A549 treated with AZD2906 at 1 μM for 4 hours (cell line): ENCODE results near the gene EYA3. TPM values are rescaled to one million over a fixed set of nuclear protein-coding genes. Genes with fewer than 3 reads are reported as not detected.

Experiments used
- total RNA-seq: library from RNA; stranded (reverse); fragments of 200-300 nt; extraction: Qiagen RNA extraction; gene quantifications from 5 replicates; pipeline ENCODE4 v1.2.3, GENCODE V29; 2022

EYA3 gene, protein sequence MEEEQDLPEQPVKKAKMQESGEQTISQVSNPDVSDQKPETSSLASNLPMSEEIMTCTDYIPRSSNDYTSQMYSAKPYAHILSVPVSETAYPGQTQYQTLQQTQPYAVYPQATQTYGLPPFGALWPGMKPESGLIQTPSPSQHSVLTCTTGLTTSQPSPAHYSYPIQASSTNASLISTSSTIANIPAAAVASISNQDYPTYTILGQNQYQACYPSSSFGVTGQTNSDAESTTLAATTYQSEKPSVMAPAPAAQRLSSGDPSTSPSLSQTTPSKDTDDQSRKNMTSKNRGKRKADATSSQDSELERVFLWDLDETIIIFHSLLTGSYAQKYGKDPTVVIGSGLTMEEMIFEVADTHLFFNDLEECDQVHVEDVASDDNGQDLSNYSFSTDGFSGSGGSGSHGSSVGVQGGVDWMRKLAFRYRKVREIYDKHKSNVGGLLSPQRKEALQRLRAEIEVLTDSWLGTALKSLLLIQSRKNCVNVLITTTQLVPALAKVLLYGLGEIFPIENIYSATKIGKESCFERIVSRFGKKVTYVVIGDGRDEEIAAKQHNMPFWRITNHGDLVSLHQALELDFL
- total RNA-seq, result 4.8 to 6.3 TPM (median 5.9 TPM) in 5 replicates

GRCh38 chr1:28088168-28088961 is at the start of gene EYA3:
EYA3 (minus strand) TSS chr1:28088610; CDS start chr1:28058026, 30,584 bp downstream.

GRCh38 chr1:27959792-27960603 is 128.4 kb downstream of the EYA3 start, which contains the start of gene XKR8:
XKR8 (plus strand) TSS chr1:27959973; CDS start chr1:27960070, 97 bp downstream.

GRCh38 chr1:27934818-27935549 is 153.4 kb downstream of the EYA3 start, which contains the start of gene SMPDL3B:
SMPDL3B (plus strand) TSS chr1:27935000; CDS start chr1:27935184, 184 bp downstream.

Other genes with a start within 250 kb of the EYA3 start
- gene THEMIS2, start 216.1 kb downstream of the EYA3 start, total RNA-seq, result 0.53 to 0.81 TPM (median 0.62 TPM) in 5 replicates
- gene RPA2, start 174.0 kb downstream of the EYA3 start, total RNA-seq, result 32.1 to 38.1 TPM (median 34.0 TPM) in 5 replicates
- gene SMPDL3B, start 153.6 kb downstream of the EYA3 start, total RNA-seq, result 1.1 to 1.6 TPM (median 1.3 TPM) in 5 replicates
- 4.2 to 6.5 TPM (median 5.7 TPM) in 5 replicates for gene XKR8, start 128.6 kb downstream of the EYA3 start, total RNA-seq
- 0.09 to 0.17 TPM (median 0.13 TPM) in 5 replicates for gene PTAFR, start 88.1 kb upstream of the EYA3 start, total RNA-seq
- 64.3 to 75.0 TPM (median 68.2 TPM) in 5 replicates for gene DNAJC8, start 144.4 kb upstream of the EYA3 start, total RNA-seq
- 154 to 171 TPM (median 160 TPM) in 5 replicates for gene ATP5IF1, start 147.5 kb upstream of the EYA3 start, total RNA-seq
- gene SESN2, start 170.9 kb upstream of the EYA3 start, total RNA-seq, result 6.4 to 10.4 TPM (median 7.1 TPM) in 5 replicates
- gene MED18, start 240.4 kb upstream of the EYA3 start, total RNA-seq, result 13.1 to 17.4 TPM (median 17.2 TPM) in 5 replicates